HEK293 (cell line): ENCODE measurements around the gene PBX3.

Experiments
- GFI1B ChIP-seq: fragments of 450-650 bp; formaldehyde crosslinking; IDR thresholded peaks from 2 replicates; pipeline ENCODE4 v1.5.1; 2016; ENCODE audit warnings: missing biosample characterization, missing genetic modification characterization
- KLF1 ChIP-seq: fragments of 450-650 bp; formaldehyde crosslinking; IDR thresholded peaks from 2 replicates; pipeline ENCODE4 v1.5.1; 2016; ENCODE audit warnings: missing biosample characterization, missing genetic modification characterization
- SP7 ChIP-seq: fragments of 450-650 bp; formaldehyde crosslinking; IDR thresholded peaks from 2 replicates; pipeline ENCODE4 v1.5.1; 2016; ENCODE audit warnings: missing biosample characterization, missing genetic modification characterization
- ZFP3 ChIP-seq: fragments of 450-650 bp; formaldehyde crosslinking; IDR thresholded peaks from 2 replicates; pipeline ENCODE4 v1.5.1; 2016; ENCODE audit warnings: low read depth, missing biosample characterization, missing genetic modification characterization
- ZFP37 ChIP-seq: fragments of 450-650 bp; formaldehyde crosslinking; IDR thresholded peaks from 2 replicates; pipeline ENCODE4 v1.5.1; 2016; ENCODE audit warnings: missing biosample characterization, missing genetic modification characterization
- ZNF138 ChIP-seq: fragments of 450-650 bp; formaldehyde crosslinking; IDR thresholded peaks from 2 replicates; pipeline ENCODE4 v1.5.1; 2016; ENCODE audit warnings: missing biosample characterization, missing genetic modification characterization, borderline replicate concordance
- ZNF174 ChIP-seq: fragments of 450-650 bp; formaldehyde crosslinking; IDR thresholded peaks from 2 replicates; pipeline ENCODE4 v1.5.0; 2017; ENCODE audit warnings: missing biosample characterization, mild to moderate bottlenecking, missing genetic modification characterization
- ZNF184 ChIP-seq: fragments of 450-650 bp; IDR thresholded peaks from 2 replicates; pipeline ENCODE4 v1.5.1; 2018; ENCODE audit warnings: missing biosample characterization, mild to moderate bottlenecking, missing genetic modification characterization
- ZNF214 ChIP-seq: fragments of 450-650 bp; formaldehyde crosslinking; IDR thresholded peaks from 2 replicates; pipeline ENCODE4 v1.5.1; 2017; ENCODE audit warnings: missing biosample characterization, mild to moderate bottlenecking, missing genetic modification characterization, borderline replicate concordance
- ZNF335 ChIP-seq: fragments of 450-650 bp; formaldehyde crosslinking; conservative IDR thresholded peaks from 2 replicates; pipeline ENCODE4 v1.5.1; 2016; ENCODE audit warnings: missing biosample characterization, missing genetic modification characterization
- ZNF529 ChIP-seq: fragments of 450-650 bp; formaldehyde crosslinking; IDR thresholded peaks from 2 replicates; pipeline ENCODE4 v1.5.1; 2017; ENCODE audit warnings: missing genetic modification characterization, missing biosample characterization; ENCODE audit not compliant: insufficient replicate concordance
- ZNF596 ChIP-seq: fragments of 450-650 bp; IDR thresholded peaks from 2 replicates; pipeline ENCODE4 v1.5.0; 2018; ENCODE audit warnings: missing biosample characterization, mild to moderate bottlenecking, missing genetic modification characterization, moderate library complexity
- ZNF626 ChIP-seq: fragments of 450-650 bp; sonication (Bioruptor Pico); formaldehyde crosslinking; IDR thresholded peaks from 2 replicates; pipeline ENCODE4 v1.5.1; 2018; ENCODE audit warnings: missing biosample characterization, missing genetic modification characterization, inconsistent platforms
- TF ChIP-seq, protein P1 (sequence below): fragments of 450-650 bp; formaldehyde crosslinking; conservative IDR thresholded peaks from 2 replicates; pipeline ENCODE4 v1.5.1; 2016; ENCODE audit warnings: low read depth, missing biosample characterization, missing genetic modification characterization
- TF ChIP-seq, protein P2 (sequence below): fragments of 450-650 bp; formaldehyde crosslinking; IDR thresholded peaks from 2 replicates; pipeline ENCODE4 v1.5.1; 2016; ENCODE audit warnings: missing biosample characterization, missing genetic modification characterization
- TF ChIP-seq, protein P3 (sequence below): fragments of 450-650 bp; formaldehyde crosslinking; IDR thresholded peaks from 2 replicates; pipeline ENCODE4 v1.5.1; 2016; ENCODE audit warnings: missing biosample characterization, missing genetic modification characterization
- TF ChIP-seq, protein P4 (sequence below): fragments of 450-650 bp; formaldehyde crosslinking; IDR thresholded peaks from 2 replicates; pipeline ENCODE4 v1.5.1; 2016; ENCODE audit warnings: missing biosample characterization, missing genetic modification characterization
- TF ChIP-seq, protein P5 (sequence below): fragments of 450-650 bp; formaldehyde crosslinking; IDR thresholded peaks from 2 replicates; pipeline ENCODE4 v1.5.1; 2017; ENCODE audit warnings: missing biosample characterization, mild to moderate bottlenecking, missing genetic modification characterization, moderate library complexity
- TF ChIP-seq, protein P6 (sequence below): fragments of 450-650 bp; formaldehyde crosslinking; IDR thresholded peaks from 2 replicates; pipeline ENCODE4 v1.5.1; 2016; ENCODE audit warnings: missing biosample characterization, missing genetic modification characterization
- TF ChIP-seq, protein P7 (sequence below): fragments of 450-650 bp; formaldehyde crosslinking; IDR thresholded peaks from 2 replicates; pipeline ENCODE4 v1.5.1; 2017; ENCODE audit warnings: missing biosample characterization, missing genetic modification characterization
- TF ChIP-seq, protein P8 (sequence below): fragments of 450-650 bp; formaldehyde crosslinking; IDR thresholded peaks from 2 replicates; pipeline ENCODE4 v1.5.1; 2016; ENCODE audit warnings: missing biosample characterization, missing genetic modification characterization, low read depth

Gene PBX3

DNA sequence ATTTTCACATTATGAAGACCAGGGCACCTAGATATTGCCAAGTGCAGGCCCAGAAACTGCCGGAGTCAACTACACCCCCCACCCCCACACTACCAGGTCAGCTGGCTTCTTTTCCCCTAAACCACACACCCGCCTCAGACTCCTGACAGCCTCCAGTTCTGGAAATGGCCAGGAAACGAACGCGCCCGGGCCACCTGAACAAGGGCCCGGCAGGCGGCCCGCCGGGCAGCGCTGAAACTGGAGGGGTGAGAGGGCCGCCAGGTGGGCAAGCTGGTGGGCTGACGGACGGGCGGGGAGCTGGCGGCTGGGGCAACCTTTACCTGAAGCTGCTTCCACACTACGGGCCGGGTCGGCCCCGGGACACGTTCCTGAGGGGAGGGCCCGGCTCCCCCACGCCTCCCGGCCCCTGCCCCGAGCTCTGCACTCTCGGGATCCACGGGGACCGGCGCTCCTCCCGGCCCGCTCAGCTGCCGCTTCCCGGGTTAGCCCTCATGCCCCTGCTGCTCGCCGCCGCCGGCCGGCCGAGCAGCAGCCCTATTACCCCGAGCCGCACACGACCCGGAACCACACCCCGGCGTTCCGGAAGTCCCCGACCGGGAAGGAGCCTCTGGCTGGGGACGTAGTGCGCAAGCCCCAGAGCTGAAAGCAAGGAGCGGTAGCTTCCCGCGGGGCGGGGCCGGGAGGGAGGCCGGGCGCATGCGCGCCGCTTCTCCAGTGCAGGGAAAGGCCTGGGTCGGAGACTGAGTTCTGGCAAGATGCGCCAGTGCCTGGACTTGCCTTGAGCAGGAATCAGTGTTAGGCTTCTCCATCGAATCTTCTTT, 40.3 kb upstream of the PBX3 start, which contains the start of gene MAPKAP1 (continued):
- TF ChIP-seq, protein P1, sequence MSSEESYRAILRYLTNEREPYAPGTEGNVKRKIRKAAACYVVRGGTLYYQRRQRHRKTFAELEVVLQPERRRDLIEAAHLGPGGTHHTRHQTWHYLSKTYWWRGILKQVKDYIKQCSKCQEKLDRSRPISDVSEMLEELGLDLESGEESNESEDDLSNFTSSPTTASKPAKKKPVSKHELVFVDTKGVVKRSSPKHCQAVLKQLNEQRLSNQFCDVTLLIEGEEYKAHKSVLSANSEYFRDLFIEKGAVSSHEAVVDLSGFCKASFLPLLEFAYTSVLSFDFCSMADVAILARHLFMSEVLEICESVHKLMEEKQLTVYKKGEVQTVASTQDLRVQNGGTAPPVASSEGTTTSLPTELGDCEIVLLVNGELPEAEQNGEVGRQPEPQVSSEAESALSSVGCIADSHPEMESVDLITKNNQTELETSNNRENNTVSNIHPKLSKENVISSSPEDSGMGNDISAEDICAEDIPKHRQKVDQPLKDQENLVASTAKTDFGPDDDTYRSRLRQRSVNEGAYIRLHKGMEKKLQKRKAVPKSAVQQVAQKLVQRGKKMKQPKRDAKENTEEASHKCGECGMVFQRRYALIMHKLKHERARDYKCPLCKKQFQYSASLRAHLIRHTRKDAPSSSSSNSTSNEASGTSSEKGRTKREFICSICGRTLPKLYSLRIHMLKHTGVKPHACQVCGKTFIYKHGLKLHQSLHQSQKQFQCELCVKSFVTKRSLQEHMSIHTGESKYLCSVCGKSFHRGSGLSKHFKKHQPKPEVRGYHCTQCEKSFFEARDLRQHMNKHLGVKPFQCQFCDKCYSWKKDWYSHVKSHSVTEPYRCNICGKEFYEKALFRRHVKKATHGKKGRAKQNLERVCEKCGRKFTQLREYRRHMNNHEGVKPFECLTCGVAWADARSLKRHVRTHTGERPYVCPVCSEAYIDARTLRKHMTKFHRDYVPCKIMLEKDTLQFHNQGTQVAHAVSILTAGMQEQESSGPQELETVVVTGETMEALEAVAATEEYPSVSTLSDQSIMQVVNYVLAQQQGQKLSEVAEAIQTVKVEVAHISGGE (tag by site-specific recombination): peak; percentile 93
- TF ChIP-seq, protein P2, sequence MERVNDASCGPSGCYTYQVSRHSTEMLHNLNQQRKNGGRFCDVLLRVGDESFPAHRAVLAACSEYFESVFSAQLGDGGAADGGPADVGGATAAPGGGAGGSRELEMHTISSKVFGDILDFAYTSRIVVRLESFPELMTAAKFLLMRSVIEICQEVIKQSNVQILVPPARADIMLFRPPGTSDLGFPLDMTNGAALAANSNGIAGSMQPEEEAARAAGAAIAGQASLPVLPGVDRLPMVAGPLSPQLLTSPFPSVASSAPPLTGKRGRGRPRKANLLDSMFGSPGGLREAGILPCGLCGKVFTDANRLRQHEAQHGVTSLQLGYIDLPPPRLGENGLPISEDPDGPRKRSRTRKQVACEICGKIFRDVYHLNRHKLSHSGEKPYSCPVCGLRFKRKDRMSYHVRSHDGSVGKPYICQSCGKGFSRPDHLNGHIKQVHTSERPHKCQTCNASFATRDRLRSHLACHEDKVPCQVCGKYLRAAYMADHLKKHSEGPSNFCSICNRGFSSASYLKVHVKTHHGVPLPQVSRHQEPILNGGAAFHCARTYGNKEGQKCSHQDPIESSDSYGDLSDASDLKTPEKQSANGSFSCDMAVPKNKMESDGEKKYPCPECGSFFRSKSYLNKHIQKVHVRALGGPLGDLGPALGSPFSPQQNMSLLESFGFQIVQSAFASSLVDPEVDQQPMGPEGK (tag by site-specific recombination): peak; percentile 54; the same call in 1 of the 2 replicates
- no peak for TF ChIP-seq ZNF184 (tag by site-specific recombination)
- TF ChIP-seq ZNF335 (tag by site-specific recombination): peak; percentile 96
- TF ChIP-seq, protein P3, sequence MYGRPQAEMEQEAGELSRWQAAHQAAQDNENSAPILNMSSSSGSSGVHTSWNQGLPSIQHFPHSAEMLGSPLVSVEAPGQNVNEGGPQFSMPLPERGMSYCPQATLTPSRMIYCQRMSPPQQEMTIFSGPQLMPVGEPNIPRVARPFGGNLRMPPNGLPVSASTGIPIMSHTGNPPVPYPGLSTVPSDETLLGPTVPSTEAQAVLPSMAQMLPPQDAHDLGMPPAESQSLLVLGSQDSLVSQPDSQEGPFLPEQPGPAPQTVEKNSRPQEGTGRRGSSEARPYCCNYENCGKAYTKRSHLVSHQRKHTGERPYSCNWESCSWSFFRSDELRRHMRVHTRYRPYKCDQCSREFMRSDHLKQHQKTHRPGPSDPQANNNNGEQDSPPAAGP (tag by site-specific recombination): peak; percentile 32; the same call in 1 of the 2 replicates
- TF ChIP-seq, protein P4, sequence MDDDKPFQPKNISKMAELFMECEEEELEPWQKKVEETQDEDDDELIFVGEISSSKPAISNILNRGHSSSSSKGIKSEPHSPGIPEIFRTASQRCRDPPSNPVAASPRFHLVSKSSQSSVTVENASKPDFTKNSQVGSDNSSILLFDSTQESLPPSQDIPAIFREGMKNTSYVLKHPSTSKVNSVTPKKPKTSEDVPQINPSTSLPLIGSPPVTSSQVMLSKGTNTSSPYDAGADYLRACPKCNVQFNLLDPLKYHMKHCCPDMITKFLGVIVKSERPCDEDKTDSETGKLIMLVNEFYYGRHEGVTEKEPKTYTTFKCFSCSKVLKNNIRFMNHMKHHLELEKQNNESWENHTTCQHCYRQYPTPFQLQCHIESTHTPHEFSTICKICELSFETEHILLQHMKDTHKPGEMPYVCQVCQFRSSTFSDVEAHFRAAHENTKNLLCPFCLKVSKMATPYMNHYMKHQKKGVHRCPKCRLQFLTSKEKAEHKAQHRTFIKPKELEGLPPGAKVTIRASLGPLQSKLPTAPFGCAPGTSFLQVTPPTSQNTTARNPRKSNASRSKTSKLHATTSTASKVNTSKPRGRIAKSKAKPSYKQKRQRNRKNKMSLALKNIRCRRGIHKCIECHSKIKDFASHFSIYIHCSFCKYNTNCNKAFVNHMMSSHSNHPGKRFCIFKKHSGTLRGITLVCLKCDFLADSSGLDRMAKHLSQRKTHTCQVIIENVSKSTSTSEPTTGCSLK (tag by site-specific recombination): no peak
- no peak for TF ChIP-seq ZFP37 (tag by site-specific recombination)
- TF ChIP-seq KLF1 (tag by site-specific recombination): no peak
- peak; percentile 51 for TF ChIP-seq SP7 (tag by site-specific recombination)
- no peak for TF ChIP-seq ZNF626 (tag by site-specific recombination)
- no peak for TF ChIP-seq ZFP3 (tag by site-specific recombination)
- TF ChIP-seq ZNF138 (tag by site-specific recombination): no peak
- no peak for TF ChIP-seq ZNF596 (tag by site-specific recombination)
- TF ChIP-seq, protein P5, sequence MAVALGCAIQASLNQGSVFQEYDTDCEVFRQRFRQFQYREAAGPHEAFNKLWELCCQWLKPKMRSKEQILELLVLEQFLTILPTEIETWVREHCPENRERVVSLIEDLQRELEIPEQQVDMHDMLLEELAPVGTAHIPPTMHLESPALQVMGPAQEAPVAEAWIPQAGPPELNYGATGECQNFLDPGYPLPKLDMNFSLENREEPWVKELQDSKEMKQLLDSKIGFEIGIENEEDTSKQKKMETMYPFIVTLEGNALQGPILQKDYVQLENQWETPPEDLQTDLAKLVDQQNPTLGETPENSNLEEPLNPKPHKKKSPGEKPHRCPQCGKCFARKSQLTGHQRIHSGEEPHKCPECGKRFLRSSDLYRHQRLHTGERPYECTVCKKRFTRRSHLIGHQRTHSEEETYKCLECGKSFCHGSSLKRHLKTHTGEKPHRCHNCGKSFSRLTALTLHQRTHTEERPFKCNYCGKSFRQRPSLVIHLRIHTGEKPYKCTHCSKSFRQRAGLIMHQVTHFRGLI (tag by site-specific recombination): no peak
- TF ChIP-seq, protein P6, sequence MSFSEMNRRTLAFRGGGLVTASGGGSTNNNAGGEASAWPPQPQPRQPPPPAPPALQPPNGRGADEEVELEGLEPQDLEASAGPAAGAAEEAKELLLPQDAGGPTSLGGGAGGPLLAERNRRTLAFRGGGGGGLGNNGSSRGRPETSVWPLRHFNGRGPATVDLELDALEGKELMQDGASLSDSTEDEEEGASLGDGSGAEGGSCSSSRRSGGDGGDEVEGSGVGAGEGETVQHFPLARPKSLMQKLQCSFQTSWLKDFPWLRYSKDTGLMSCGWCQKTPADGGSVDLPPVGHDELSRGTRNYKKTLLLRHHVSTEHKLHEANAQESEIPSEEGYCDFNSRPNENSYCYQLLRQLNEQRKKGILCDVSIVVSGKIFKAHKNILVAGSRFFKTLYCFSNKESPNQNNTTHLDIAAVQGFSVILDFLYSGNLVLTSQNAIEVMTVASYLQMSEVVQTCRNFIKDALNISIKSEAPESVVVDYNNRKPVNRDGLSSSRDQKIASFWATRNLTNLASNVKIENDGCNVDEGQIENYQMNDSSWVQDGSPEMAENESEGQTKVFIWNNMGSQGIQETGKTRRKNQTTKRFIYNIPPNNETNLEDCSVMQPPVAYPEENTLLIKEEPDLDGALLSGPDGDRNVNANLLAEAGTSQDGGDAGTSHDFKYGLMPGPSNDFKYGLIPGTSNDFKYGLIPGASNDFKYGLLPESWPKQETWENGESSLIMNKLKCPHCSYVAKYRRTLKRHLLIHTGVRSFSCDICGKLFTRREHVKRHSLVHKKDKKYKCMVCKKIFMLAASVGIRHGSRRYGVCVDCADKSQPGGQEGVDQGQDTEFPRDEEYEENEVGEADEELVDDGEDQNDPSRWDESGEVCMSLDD (tag by site-specific recombination): no peak; the same call in 1 of the 2 replicates
- TF ChIP-seq ZNF174 (tag by site-specific recombination): no peak
- TF ChIP-seq ZNF214 (tag by site-specific recombination): no peak
- TF ChIP-seq, protein P7, sequence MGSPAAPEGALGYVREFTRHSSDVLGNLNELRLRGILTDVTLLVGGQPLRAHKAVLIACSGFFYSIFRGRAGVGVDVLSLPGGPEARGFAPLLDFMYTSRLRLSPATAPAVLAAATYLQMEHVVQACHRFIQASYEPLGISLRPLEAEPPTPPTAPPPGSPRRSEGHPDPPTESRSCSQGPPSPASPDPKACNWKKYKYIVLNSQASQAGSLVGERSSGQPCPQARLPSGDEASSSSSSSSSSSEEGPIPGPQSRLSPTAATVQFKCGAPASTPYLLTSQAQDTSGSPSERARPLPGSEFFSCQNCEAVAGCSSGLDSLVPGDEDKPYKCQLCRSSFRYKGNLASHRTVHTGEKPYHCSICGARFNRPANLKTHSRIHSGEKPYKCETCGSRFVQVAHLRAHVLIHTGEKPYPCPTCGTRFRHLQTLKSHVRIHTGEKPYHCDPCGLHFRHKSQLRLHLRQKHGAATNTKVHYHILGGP: no peak
- no peak for TF ChIP-seq ZNF529 (tag by site-specific recombination)
- TF ChIP-seq, protein P8, sequence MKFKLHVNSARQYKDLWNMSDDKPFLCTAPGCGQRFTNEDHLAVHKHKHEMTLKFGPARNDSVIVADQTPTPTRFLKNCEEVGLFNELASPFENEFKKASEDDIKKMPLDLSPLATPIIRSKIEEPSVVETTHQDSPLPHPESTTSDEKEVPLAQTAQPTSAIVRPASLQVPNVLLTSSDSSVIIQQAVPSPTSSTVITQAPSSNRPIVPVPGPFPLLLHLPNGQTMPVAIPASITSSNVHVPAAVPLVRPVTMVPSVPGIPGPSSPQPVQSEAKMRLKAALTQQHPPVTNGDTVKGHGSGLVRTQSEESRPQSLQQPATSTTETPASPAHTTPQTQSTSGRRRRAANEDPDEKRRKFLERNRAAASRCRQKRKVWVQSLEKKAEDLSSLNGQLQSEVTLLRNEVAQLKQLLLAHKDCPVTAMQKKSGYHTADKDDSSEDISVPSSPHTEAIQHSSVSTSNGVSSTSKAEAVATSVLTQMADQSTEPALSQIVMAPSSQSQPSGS: no peak
- TF ChIP-seq GFI1B (tag by site-specific recombination): no peak
